SK-N-SH (cell line): Measurements from ENCODE around the gene AGAP1. TPM values are rescaled to one million over a fixed set of nuclear protein-coding genes. Genes with fewer than 3 reads are reported as not detected.

Source experiments
- CTCF ChIA-PET: fragments of 300-600, 350-600 bp; formaldehyde crosslinking; extraction: SDS; loops from one replicate; lab custom pipeline; 2021; lab: Yijun Ruan, JAX
- POLR2A ChIA-PET: fragments of 350-600 bp; sonication (Branson Sonifier 250); formaldehyde crosslinking; extraction: SDS; loops from one replicate; lab custom pipeline; 2020; ENCODE audit warnings: antibody characterized with exemption, inconsistent platforms; lab: Yijun Ruan, JAX
- DNase-seq: peaks from one replicate; pipeline ENCODE4 v3.0.0; 2012
- H2AFZ ChIP-seq: fragments of 200-600 bp; sonication (generic); 2 replicates; pipeline ENCODE4 v1.8.1; 2016; ENCODE audit warnings: antibody characterized with exemption, mild to moderate bottlenecking, low read depth
- H3F3A ChIP-seq: fragments of 200-600 bp; sonication (generic); replicated peaks from 2 replicates; pipeline ENCODE3; 2016; ENCODE audit warnings: antibody characterized with exemption, mild to moderate bottlenecking; ENCODE audit not compliant: insufficient read depth
- H3K27ac ChIP-seq, 2 experiments: fragments of 200-500 bp in 1 of 2; fragments of 200-600 bp in 1 of 2; sonication (Bioruptor generic) in 1 of 2; sonication (generic), shearing (Covaris generic) in 1 of 2; 2 replicates each; pipeline versions ENCODE4 v1.5.1 to v1.6.1; 2014 to 2016; ENCODE audit warnings: low read depth in 2 of 2, inconsistent platforms in 1 of 2, low read length in 1 of 2, mild to moderate bottlenecking in 1 of 2, mixed read lengths in 1 of 2
- H3K27me3 ChIP-seq: fragments of 200-600 bp; sonication (generic), shearing (Covaris generic); 2 replicates; pipeline ENCODE4 v1.6.1; 2016; ENCODE audit warnings: mixed run types; ENCODE audit not compliant: insufficient read depth
- H3K36me3 ChIP-seq, 2 experiments: fragments of 200-500 bp in 1 of 2; fragments of 200-600 bp in 1 of 2; sonication (Bioruptor generic) in 1 of 2; sonication (generic) in 1 of 2; replicated peaks in 1 of 2; 2 replicates each; pipeline versions ENCODE3 to v1.5.1; 2014 to 2016; ENCODE audit warnings: low read length in 1 of 2, mild to moderate bottlenecking in 1 of 2; ENCODE audit not compliant: insufficient read depth in 2 of 2, control insufficient read depth in 1 of 2
- H3K4me1 ChIP-seq, 2 experiments: fragments of 200-500 bp in 1 of 2; fragments of 200-600 bp in 1 of 2; sonication (Bioruptor generic) in 1 of 2; sonication (generic), shearing (Covaris generic) in 1 of 2; 2 replicates each; pipeline versions ENCODE4 v1.5.1 to v1.6.1; 2014 to 2016; ENCODE audit warnings: low read depth in 1 of 2, low read length in 1 of 2, mixed run types in 1 of 2; ENCODE audit not compliant: insufficient read depth in 2 of 2, control insufficient read depth in 1 of 2
- H3K4me2 ChIP-seq: fragments of 200-600 bp; sonication (generic), shearing (Covaris generic); 2 replicates; pipeline ENCODE4 v1.6.1; 2017; ENCODE audit warnings: mixed run types
- H3K4me3 ChIP-seq, 2 experiments: fragments of 200-500 bp in 1 of 2; fragments of 200-600 bp in 1 of 2; sonication (Bioruptor generic) in 1 of 2; sonication (generic), shearing (Covaris generic) in 1 of 2; 2 replicates each; pipeline versions ENCODE4 v1.5.1 to v1.8.1; 2014 to 2016; ENCODE audit warnings: low read depth in 2 of 2, inconsistent platforms in 1 of 2, low read length in 1 of 2, mild to moderate bottlenecking in 1 of 2, mixed read lengths in 1 of 2, moderate library complexity in 1 of 2
- H3K79me2 ChIP-seq: fragments of 200-600 bp; sonication (generic); 2 replicates; pipeline ENCODE4 v1.8.1; 2017; ENCODE audit warnings: mild to moderate bottlenecking; ENCODE audit not compliant: insufficient read depth
- H3K9ac ChIP-seq: fragments of 200-600 bp; sonication (generic); 2 replicates; pipeline ENCODE4 v1.6.1; 2017; ENCODE audit warnings: mixed run types
- H3K9me2 ChIP-seq: fragments of 200-600 bp; sonication (generic); 2 replicates; pipeline ENCODE4 v1.6.1; 2017; ENCODE audit warnings: mixed run types
- H3K9me3 ChIP-seq: fragments of 200-600 bp; sonication (generic); 2 replicates; pipeline ENCODE4 v1.6.1; 2017; ENCODE audit warnings: mixed run types, mild to moderate bottlenecking, moderate library complexity
- H4K20me1 ChIP-seq: fragments of 200-600 bp; sonication (generic); 2 replicates; pipeline ENCODE4 v1.6.1; 2017; ENCODE audit warnings: mild to moderate bottlenecking, mixed run types; ENCODE audit not compliant: insufficient read depth
- CHD2 ChIP-seq: fragments of 150-350 bp; IDR thresholded peaks from 2 replicates; pipeline ENCODE4 v1.6.1; 2018; ENCODE audit warnings: low read length; ENCODE audit not compliant: partially characterized antibody
- FOSL2 ChIP-seq: IDR thresholded peaks from 2 replicates; pipeline ENCODE4 v1.4.0; 2012; ENCODE audit warnings: low read depth, mild to moderate bottlenecking, moderate library complexity, borderline replicate concordance
- GABPA ChIP-seq: IDR thresholded peaks from 2 replicates; pipeline ENCODE4 v1.4.0; 2012; ENCODE audit warnings: low read depth, mild to moderate bottlenecking
- GATA2 ChIP-seq: sonication (generic); formaldehyde crosslinking; IDR thresholded peaks from 2 replicates; pipeline ENCODE4 v1.5.0; 2020; ENCODE audit warnings: mild to moderate bottlenecking, missing genetic modification reagents
- MXI1 ChIP-seq: IDR thresholded peaks from 2 replicates; pipeline ENCODE4 v1.6.1; 2012; ENCODE audit warnings: mild to moderate bottlenecking, low read depth, low read length, improper control_type of control experiment
- NRF1 ChIP-seq: IDR thresholded peaks from 2 replicates; pipeline ENCODE4 v1.6.1; 2012; ENCODE audit warnings: low read depth, mild to moderate bottlenecking, low read length
- RFX5 ChIP-seq: IDR thresholded peaks from 2 replicates; pipeline ENCODE4 v1.6.1; 2012; ENCODE audit warnings: mild to moderate bottlenecking, improper control_type of control experiment, low read length
- RXRA ChIP-seq: IDR thresholded peaks from 2 replicates; pipeline ENCODE4 v1.4.0; 2012; ENCODE audit warnings: low read depth, mild to moderate bottlenecking, borderline replicate concordance
- SIN3A ChIP-seq: IDR thresholded peaks from 2 replicates; pipeline ENCODE4 v1.6.1; 2012; ENCODE audit warnings: low read depth, mild to moderate bottlenecking, low read length, moderate library complexity, borderline replicate concordance
- SMC3 ChIP-seq: IDR thresholded peaks from 2 replicates; pipeline ENCODE4 v1.6.1; 2012; ENCODE audit warnings: low read depth, low read length, improper control_type of control experiment
- TAF1 ChIP-seq: IDR thresholded peaks from 2 replicates; pipeline ENCODE4 v1.6.1; 2012; ENCODE audit warnings: low read depth, mild to moderate bottlenecking, low read length, moderate library complexity, borderline replicate concordance
- TCF12 ChIP-seq: IDR thresholded peaks from 2 replicates; pipeline ENCODE4 v1.4.0; 2012
- TEAD4 ChIP-seq: IDR thresholded peaks from 2 replicates; pipeline ENCODE4 v1.4.0; 2012; ENCODE audit warnings: mild to moderate bottlenecking, borderline replicate concordance; ENCODE audit not compliant: insufficient read depth
- YY1 ChIP-seq: IDR thresholded peaks from 2 replicates; pipeline ENCODE4 v1.4.0; 2012; ENCODE audit warnings: low read depth, mild to moderate bottlenecking
- WGBS: methylation state at CpG from one replicate; pipeline ENCODE4 v1.1.6; 2017; ENCODE audit warnings: low lambda C conversion rate; 5-methylcytosine and 5-hydroxymethylcytosine counted together
- polyA plus RNA-seq, 3 experiments: library from polyadenylated mRNA; depleted of rRNA; stranded (reverse); fragments of >200 nt; gene quantifications; 2 replicates each; pipeline ENCODE4 v1.2.3, GENCODE V29; 2012
- TF ChIP-seq, protein P1 (sequence below): fragments of 200-600 bp; sonication (generic); IDR thresholded peaks from 2 replicates; pipeline ENCODE4 v1.6.1; 2017; ENCODE audit warnings: antibody characterized with exemption, mild to moderate bottlenecking, moderate library complexity
- TF ChIP-seq, protein P2 (sequence below): IDR thresholded peaks from 2 replicates; pipeline ENCODE4 v1.6.1; 2012; ENCODE audit warnings: mild to moderate bottlenecking, low read depth, low read length, moderate library complexity
- TF ChIP-seq, protein P3 (sequence below): fragments of 150-350 bp; IDR thresholded peaks from 2 replicates; pipeline ENCODE4 v1.6.1; 2017; ENCODE audit warnings: antibody characterized with exemption, low read length, low read depth, borderline replicate concordance
- TF ChIP-seq, protein P4 (sequence below): IDR thresholded peaks from 2 replicates; pipeline ENCODE4 v1.4.0; 2012; ENCODE audit warnings: low read depth, borderline replicate concordance

Gene AGAP1
- polyA plus RNA-seq, 1 of the 3 experiments (the other 2 are of a cell fraction), result 8.8 TPM

DNA sequence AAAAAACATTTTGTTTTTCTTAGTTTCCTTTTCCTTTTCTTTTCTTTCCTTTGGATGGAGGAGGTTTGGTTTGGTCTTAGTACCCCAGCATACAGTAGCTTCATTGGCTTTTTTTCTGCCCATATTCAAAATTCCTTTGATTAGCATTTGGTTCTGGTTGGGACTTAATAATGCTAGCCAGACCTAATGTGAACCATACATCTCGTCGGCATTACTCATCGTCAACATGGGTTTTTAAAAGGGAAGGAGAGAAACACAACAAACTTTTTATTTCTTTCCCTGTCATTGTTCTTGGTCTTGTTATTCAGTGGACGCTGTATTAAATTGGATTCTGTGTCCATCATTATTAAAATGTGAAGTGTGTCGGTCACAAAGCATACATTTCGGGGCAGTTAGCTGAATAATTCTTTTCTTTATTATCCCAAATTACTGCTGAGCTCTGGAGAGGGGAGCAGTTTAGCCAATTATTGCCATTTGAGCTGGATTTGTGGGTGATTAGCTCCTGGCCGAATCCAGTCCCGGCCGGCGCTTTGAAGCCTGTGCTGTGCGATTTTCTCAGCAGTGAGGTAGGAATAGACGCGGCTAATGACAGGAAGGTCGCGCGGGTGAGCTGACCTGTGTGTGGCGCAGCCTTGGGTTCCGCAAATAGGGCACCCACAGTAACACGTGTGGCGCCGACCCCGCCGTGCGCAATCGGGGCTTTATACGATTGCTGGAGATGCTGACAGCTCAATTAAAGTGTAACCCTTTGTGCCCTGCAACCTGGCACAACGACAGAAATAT, 371.1 kb downstream of the AGAP1 start:
- Histone ChIP-seq H2AFZ (no peak overlapping the region), H3K9ac (no peak overlapping the region), H3K4me2 (no peak overlapping the region), H3K79me2 (no peaks in the 10 kb centered on the region), H3K4me3 (no peak overlapping the region), H3F3A (no peaks in the 10 kb centered on the region), H3K4me1 (peaks cover 0 to 9% of the 10 kb centered on the region in 2 experiments; a peak in 1 of 4 replicates), H3K27ac (no peak overlapping the region), H4K20me1 (no peaks in the 10 kb centered on the region), H3K9me3 (no peaks in the 10 kb centered on the region), H3K36me3 (no peaks in the 10 kb centered on the region), H3K27me3 (no peaks in the 10 kb centered on the region), H3K9me2 (no peaks in the 10 kb centered on the region)
- WGBS, result 97% methylated on average over 27 of the region's 27 CpGs
- ChIA-PET CTCF (interaction anchor here (1.5 to 2.0 kb wide), 2 partner anchors 86 to 315 kb away, joined by 4 to 7 read pairs; no protein-coding TSS in a partner anchor), POLR2A (no interaction called here)
- no peak for DNase-seq
- TF ChIP-seq RFX5 (no peak), SMC3 (no peak), TCF12 (no peak)
- TF ChIP-seq, protein P1, sequence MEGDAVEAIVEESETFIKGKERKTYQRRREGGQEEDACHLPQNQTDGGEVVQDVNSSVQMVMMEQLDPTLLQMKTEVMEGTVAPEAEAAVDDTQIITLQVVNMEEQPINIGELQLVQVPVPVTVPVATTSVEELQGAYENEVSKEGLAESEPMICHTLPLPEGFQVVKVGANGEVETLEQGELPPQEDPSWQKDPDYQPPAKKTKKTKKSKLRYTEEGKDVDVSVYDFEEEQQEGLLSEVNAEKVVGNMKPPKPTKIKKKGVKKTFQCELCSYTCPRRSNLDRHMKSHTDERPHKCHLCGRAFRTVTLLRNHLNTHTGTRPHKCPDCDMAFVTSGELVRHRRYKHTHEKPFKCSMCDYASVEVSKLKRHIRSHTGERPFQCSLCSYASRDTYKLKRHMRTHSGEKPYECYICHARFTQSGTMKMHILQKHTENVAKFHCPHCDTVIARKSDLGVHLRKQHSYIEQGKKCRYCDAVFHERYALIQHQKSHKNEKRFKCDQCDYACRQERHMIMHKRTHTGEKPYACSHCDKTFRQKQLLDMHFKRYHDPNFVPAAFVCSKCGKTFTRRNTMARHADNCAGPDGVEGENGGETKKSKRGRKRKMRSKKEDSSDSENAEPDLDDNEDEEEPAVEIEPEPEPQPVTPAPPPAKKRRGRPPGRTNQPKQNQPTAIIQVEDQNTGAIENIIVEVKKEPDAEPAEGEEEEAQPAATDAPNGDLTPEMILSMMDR, result no peak

DNA sequence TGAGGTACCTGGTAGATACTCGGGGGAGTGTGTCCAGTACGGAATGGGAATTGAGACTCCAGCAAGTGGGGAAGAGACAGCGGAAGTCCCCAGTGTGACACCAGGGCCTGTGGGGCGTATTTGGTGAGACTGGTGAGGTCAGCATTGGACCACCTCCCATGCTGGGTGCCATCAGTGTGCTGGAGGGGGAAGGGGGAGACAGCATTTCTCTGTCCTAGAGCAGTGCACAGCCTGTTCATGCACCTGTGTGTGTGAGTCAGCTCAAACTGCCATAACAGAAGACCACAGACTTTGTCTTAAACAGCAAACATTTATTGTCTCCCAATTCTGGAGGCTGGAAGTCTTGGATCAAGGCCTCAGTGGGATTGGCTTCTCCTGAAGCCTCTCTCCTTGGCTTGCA, 372.5 kb downstream of the AGAP1 start:
- no peak overlapping the region for H2AFZ ChIP-seq
- H3K9me3 ChIP-seq, result no peaks in the 10 kb centered on the region
- no peaks in the 10 kb centered on the region for H3K9me2 ChIP-seq
- H3K27ac ChIP-seq, result no peak overlapping the region
- no peak overlapping the region for H3K4me3 ChIP-seq
- no peak for DNase-seq
- no peaks in the 10 kb centered on the region for H3K36me3 ChIP-seq
- no peaks in the 10 kb centered on the region for H3K27me3 ChIP-seq
- no peaks in the 10 kb centered on the region for H4K20me1 ChIP-seq
- H3F3A ChIP-seq, result no peaks in the 10 kb centered on the region
- H3K4me1 ChIP-seq, result no peaks in the 10 kb centered on the region
- WGBS, result 100% methylated on average over 4 of the region's 4 CpGs
- ChIA-PET POLR2A (no interaction called here), CTCF (interaction anchor here (1.5 to 2.0 kb wide), 2 partner anchors 87 to 314 kb away, joined by 4 to 7 read pairs; no protein-coding TSS in a partner anchor)
- H3K9ac ChIP-seq, result no peak overlapping the region
- no peaks in the 10 kb centered on the region for H3K79me2 ChIP-seq
- H3K4me2 ChIP-seq, result no peak overlapping the region
- no peak for TF ChIP-seq NRF1
- TF ChIP-seq SIN3A, result no peak
- TF ChIP-seq CHD2, result no peak
- no peak for TF ChIP-seq RXRA
- TF ChIP-seq, protein P2, sequence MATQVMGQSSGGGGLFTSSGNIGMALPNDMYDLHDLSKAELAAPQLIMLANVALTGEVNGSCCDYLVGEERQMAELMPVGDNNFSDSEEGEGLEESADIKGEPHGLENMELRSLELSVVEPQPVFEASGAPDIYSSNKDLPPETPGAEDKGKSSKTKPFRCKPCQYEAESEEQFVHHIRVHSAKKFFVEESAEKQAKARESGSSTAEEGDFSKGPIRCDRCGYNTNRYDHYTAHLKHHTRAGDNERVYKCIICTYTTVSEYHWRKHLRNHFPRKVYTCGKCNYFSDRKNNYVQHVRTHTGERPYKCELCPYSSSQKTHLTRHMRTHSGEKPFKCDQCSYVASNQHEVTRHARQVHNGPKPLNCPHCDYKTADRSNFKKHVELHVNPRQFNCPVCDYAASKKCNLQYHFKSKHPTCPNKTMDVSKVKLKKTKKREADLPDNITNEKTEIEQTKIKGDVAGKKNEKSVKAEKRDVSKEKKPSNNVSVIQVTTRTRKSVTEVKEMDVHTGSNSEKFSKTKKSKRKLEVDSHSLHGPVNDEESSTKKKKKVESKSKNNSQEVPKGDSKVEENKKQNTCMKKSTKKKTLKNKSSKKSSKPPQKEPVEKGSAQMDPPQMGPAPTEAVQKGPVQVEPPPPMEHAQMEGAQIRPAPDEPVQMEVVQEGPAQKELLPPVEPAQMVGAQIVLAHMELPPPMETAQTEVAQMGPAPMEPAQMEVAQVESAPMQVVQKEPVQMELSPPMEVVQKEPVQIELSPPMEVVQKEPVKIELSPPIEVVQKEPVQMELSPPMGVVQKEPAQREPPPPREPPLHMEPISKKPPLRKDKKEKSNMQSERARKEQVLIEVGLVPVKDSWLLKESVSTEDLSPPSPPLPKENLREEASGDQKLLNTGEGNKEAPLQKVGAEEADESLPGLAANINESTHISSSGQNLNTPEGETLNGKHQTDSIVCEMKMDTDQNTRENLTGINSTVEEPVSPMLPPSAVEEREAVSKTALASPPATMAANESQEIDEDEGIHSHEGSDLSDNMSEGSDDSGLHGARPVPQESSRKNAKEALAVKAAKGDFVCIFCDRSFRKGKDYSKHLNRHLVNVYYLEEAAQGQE, result no peak
- TF ChIP-seq, protein P3, sequence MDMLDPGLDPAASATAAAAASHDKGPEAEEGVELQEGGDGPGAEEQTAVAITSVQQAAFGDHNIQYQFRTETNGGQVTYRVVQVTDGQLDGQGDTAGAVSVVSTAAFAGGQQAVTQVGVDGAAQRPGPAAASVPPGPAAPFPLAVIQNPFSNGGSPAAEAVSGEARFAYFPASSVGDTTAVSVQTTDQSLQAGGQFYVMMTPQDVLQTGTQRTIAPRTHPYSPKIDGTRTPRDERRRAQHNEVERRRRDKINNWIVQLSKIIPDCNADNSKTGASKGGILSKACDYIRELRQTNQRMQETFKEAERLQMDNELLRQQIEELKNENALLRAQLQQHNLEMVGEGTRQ, result no peak
- TF ChIP-seq, protein P4, sequence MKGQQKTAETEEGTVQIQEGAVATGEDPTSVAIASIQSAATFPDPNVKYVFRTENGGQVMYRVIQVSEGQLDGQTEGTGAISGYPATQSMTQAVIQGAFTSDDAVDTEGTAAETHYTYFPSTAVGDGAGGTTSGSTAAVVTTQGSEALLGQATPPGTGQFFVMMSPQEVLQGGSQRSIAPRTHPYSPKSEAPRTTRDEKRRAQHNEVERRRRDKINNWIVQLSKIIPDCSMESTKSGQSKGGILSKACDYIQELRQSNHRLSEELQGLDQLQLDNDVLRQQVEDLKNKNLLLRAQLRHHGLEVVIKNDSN, result no peak
- no peak for TF ChIP-seq GATA2 (CRISPR knock-in tag)
- no peak for TF ChIP-seq MXI1
- no peak for TF ChIP-seq GABPA
- TF ChIP-seq YY1, result no peak
- no peak for TF ChIP-seq TAF1
- TF ChIP-seq TEAD4, result no peak
- no peak for TF ChIP-seq FOSL2
